Measurements from ENCODE around the gene PRR29. TPM values are rescaled to one million over a fixed set of nuclear protein-coding genes. Genes with fewer than 3 reads are reported as not detected.

The PRR29 gene
- total RNA-seq, 1 experiment from 2014 or later, result not detected

DNA sequence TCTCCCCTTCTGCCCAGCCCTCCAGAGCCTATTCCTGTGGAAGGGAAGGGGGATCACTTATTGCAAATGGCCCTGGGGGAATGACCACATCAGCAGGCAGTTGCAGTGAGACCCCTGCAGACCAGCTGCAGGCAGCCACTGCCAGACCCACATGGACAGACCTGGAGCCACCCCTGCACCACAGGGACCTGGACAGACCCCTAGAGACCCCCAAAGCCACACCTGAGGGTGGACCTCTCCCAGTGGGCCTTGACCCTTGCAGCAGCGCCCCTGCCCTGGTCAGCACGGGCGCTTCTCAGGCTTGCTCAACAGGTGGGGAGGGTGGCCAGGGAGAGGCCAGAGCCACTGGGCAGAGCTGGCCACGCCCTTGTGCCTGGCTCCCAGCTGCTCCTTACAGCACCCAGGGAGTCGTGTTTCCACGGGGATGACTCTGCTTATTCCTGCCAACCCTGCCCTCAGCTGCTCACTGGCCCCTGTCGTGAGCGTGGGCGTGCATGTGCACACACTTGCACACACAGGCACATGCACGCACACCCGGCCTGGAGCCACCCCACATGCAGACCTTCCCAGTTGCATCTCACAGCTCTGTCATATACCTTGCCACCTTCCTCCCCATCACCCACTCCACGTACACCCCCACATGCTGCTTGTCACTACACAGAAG is 24.1 kb upstream of the PRR29 start:
- no peak overlapping the region for H3K27ac ChIP-seq (ENCODE audit: low read depth, low read length, poor library complexity, severe bottlenecking)
- H3K36me3 ChIP-seq (ENCODE audit: insufficient read depth, low read length, poor library complexity, severe bottlenecking), result no peaks in the 10 kb centered on the region
- DNase-seq (ENCODE audit: low spot score), result no peak
- POLR2A ChIA-PET (ENCODE audit: low non-redundant PET), result no interaction called here
- no TSS peak for BruUV-seq (replicated peaks)
- TF ChIP-seq, protein P1, sequence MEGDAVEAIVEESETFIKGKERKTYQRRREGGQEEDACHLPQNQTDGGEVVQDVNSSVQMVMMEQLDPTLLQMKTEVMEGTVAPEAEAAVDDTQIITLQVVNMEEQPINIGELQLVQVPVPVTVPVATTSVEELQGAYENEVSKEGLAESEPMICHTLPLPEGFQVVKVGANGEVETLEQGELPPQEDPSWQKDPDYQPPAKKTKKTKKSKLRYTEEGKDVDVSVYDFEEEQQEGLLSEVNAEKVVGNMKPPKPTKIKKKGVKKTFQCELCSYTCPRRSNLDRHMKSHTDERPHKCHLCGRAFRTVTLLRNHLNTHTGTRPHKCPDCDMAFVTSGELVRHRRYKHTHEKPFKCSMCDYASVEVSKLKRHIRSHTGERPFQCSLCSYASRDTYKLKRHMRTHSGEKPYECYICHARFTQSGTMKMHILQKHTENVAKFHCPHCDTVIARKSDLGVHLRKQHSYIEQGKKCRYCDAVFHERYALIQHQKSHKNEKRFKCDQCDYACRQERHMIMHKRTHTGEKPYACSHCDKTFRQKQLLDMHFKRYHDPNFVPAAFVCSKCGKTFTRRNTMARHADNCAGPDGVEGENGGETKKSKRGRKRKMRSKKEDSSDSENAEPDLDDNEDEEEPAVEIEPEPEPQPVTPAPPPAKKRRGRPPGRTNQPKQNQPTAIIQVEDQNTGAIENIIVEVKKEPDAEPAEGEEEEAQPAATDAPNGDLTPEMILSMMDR (conservative IDR thresholded peaks at IDR 0.05; ENCODE audit: low read depth, low read length), result no peak
- no peak for TF ChIP-seq EZH2 (IDR thresholded peaks at IDR 0.05; ENCODE audit: borderline replicate concordance, low read depth, low read length, poor library complexity, severe bottlenecking)
- no peaks in the 10 kb centered on the region for H3K27me3 ChIP-seq (replicated peaks; ENCODE audit: insufficient read depth, low read depth, low read length, poor library complexity)
- H3K4me1 ChIP-seq (ENCODE audit: insufficient read depth, low read length, poor library complexity, severe bottlenecking), result no peaks in the 10 kb centered on the region
- no peak overlapping the region for H3K4me3 ChIP-seq (ENCODE audit: low read depth, low read length, poor library complexity, severe bottlenecking)
- H3K9me3 ChIP-seq (ENCODE audit: low read depth, low read length, poor library complexity, severe bottlenecking), result no peaks in the 10 kb centered on the region
- CTCF ChIA-PET, result no interaction called here
- intact Hi-C loops (cut with micrococcal nuclease; ENCODE audit: unreplicated experiment), result no loop called here

DNA sequence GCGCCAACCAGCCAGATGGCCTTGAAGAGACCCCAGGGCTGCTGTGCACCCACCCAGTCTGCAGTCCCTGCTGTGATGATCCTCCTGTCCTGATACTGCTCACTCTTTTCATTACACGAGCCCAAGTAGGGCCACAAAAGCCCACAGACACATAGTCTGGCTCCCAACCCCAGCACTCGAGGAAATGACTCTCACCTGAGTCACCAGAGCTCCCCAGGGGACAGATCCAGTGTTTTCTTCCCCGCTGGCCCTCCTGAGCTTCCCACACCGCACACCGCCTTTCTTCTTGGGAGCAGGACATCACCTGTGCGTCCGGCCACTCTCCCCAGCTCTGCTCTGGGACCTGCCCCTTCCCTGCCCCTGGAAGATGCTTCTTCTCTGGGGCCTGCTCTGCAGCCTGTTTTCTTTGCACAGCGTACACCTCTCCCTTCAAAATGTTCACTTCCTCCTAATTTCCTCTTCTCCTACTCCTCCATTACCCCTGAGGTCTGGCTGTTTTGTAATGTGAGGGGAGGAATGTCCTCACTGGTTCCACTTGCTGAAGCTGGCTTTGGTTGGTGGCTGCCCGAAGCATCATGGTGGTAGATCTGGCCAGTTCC is 23.5 kb upstream of the PRR29 start:
- no peak for TF ChIP-seq EZH2 (IDR thresholded peaks at IDR 0.05; ENCODE audit: borderline replicate concordance, low read depth, low read length, poor library complexity, severe bottlenecking)
- TF ChIP-seq, protein P1 (conservative IDR thresholded peaks at IDR 0.05; ENCODE audit: low read depth, low read length), result no peak
- Histone ChIP-seq H3K9me3 (ENCODE audit: low read depth, low read length, poor library complexity, severe bottlenecking) (no peaks in the 10 kb centered on the region), H3K27me3 (replicated peaks; ENCODE audit: insufficient read depth, low read depth, low read length, poor library complexity) (no peaks in the 10 kb centered on the region), H3K4me3 (ENCODE audit: low read depth, low read length, poor library complexity, severe bottlenecking) (no peak overlapping the region), H3K27ac (ENCODE audit: low read depth, low read length, poor library complexity, severe bottlenecking) (no peak overlapping the region), H3K36me3 (ENCODE audit: insufficient read depth, low read length, poor library complexity, severe bottlenecking) (no peaks in the 10 kb centered on the region), H3K4me1 (ENCODE audit: insufficient read depth, low read length, poor library complexity, severe bottlenecking) (no peaks in the 10 kb centered on the region)
- ChIA-PET CTCF (no interaction called here), POLR2A (ENCODE audit: low non-redundant PET) (no interaction called here)
- no peak for DNase-seq (ENCODE audit: low spot score)
- no TSS peak for BruUV-seq (replicated peaks)
- intact Hi-C loops (cut with micrococcal nuclease; ENCODE audit: unreplicated experiment), result no loop called here

DNA sequence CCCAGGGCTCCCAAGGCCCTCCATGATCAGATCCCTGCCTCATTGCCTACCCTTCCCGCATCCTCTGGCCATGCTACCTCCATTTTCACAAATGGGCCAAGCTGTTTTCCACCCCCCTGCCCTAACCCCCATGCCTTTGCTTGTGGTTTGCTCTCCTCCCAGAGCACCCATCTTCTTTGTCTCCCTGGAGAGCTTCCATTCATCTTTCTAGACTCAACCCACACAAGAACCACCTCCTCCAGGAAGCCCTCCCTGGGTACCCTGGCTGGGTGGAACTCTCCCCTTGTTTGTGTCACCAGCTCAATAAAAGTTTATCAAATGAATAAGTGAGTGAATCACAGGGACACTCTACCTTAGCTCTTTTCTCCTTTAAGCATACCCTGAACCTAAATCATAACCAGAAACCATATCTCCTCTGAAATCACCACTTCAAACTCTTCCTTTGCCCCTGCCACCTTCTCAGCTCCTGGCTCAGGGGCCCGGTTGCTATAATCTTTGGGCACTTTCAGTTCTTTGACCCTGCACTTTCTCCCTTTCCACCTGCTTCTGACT is 22.5 kb upstream of the PRR29 start:
- Histone ChIP-seq H3K4me3 (ENCODE audit: low read depth, low read length, poor library complexity, severe bottlenecking) (no peak overlapping the region), H3K9me3 (ENCODE audit: low read depth, low read length, poor library complexity, severe bottlenecking) (no peaks in the 10 kb centered on the region), H3K4me1 (ENCODE audit: insufficient read depth, low read length, poor library complexity, severe bottlenecking) (no peaks in the 10 kb centered on the region), H3K36me3 (ENCODE audit: insufficient read depth, low read length, poor library complexity, severe bottlenecking) (no peaks in the 10 kb centered on the region), H3K27me3 (replicated peaks; ENCODE audit: insufficient read depth, low read depth, low read length, poor library complexity) (no peaks in the 10 kb centered on the region), H3K27ac (ENCODE audit: low read depth, low read length, poor library complexity, severe bottlenecking) (no peak overlapping the region)
- intact Hi-C loops (cut with micrococcal nuclease; ENCODE audit: unreplicated experiment), result no loop called here
- ChIA-PET CTCF (interaction anchor here (0.5 to 1.0 kb wide), 2 partner anchors 13 to 158 kb away, joined by 4 read pairs; no protein-coding TSS in a partner anchor), POLR2A (ENCODE audit: low non-redundant PET) (no interaction called here)
- TF ChIP-seq EZH2 (IDR thresholded peaks at IDR 0.05; ENCODE audit: borderline replicate concordance, low read depth, low read length, poor library complexity, severe bottlenecking), result no peak
- TF ChIP-seq, protein P1 (conservative IDR thresholded peaks at IDR 0.05; ENCODE audit: low read depth, low read length), result no peak
- no TSS peak for BruUV-seq (replicated peaks)
- DNase-seq (ENCODE audit: low spot score), result no peak
